Uterus (tissue), 2 donors: ENCODE results near the gene EP300.

Experiments used
- POLR2A ChIP-seq, 2 donors: fragments of 450-650 bp; IDR thresholded peaks; one replicate each; pipeline ENCODE4 v1.6.1; 2016; ENCODE audit warnings: antibody characterized with exemption in 2 of 2, mild to moderate bottlenecking in 1 of 2, moderate library complexity in 1 of 2
- TF ChIP-seq, protein P1 (sequence below), 4 experiments: fragments of 200-600 bp in 2 of 4; fragments of 450-650 bp in 2 of 4; sonication (generic) in 2 of 4; IDR thresholded peaks; one replicate each; pipeline ENCODE4 v1.5.1; 2016 to 2019; ENCODE audit warnings: antibody characterized with exemption in 4 of 4, mild to moderate bottlenecking in 2 of 4, moderate library complexity in 1 of 4

- TF ChIP-seq, protein P1, sequence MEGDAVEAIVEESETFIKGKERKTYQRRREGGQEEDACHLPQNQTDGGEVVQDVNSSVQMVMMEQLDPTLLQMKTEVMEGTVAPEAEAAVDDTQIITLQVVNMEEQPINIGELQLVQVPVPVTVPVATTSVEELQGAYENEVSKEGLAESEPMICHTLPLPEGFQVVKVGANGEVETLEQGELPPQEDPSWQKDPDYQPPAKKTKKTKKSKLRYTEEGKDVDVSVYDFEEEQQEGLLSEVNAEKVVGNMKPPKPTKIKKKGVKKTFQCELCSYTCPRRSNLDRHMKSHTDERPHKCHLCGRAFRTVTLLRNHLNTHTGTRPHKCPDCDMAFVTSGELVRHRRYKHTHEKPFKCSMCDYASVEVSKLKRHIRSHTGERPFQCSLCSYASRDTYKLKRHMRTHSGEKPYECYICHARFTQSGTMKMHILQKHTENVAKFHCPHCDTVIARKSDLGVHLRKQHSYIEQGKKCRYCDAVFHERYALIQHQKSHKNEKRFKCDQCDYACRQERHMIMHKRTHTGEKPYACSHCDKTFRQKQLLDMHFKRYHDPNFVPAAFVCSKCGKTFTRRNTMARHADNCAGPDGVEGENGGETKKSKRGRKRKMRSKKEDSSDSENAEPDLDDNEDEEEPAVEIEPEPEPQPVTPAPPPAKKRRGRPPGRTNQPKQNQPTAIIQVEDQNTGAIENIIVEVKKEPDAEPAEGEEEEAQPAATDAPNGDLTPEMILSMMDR (IDR thresholded peaks at IDR 0.05), result no peak
- no peak for TF ChIP-seq POLR2A (IDR thresholded peaks at IDR 0.05)
Measured at GRCh38 chr22:41047801-41048211, 44.6 kb upstream of the EP300 start.
